ENCODE data around the gene LRP6.

DNA sequence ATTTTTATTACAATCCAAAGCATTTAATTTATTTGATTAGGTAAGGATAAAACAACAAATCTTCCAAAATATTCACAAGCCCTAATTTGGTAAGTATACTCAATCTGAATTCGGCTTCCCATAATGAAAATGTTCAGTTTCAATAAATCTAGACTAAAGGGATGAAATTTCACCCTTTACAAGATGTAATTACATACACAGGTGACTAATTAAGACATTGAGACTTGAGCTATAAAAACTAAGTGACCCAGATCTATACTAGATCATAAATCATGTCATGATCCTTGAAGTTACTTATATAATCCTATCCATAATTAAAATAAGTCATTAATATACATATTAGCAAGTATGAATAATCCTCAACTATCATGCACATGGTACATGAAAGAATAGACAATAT lies 36.6 kb downstream of the LRP6 start:
- TF ChIP-seq, protein P1, sequence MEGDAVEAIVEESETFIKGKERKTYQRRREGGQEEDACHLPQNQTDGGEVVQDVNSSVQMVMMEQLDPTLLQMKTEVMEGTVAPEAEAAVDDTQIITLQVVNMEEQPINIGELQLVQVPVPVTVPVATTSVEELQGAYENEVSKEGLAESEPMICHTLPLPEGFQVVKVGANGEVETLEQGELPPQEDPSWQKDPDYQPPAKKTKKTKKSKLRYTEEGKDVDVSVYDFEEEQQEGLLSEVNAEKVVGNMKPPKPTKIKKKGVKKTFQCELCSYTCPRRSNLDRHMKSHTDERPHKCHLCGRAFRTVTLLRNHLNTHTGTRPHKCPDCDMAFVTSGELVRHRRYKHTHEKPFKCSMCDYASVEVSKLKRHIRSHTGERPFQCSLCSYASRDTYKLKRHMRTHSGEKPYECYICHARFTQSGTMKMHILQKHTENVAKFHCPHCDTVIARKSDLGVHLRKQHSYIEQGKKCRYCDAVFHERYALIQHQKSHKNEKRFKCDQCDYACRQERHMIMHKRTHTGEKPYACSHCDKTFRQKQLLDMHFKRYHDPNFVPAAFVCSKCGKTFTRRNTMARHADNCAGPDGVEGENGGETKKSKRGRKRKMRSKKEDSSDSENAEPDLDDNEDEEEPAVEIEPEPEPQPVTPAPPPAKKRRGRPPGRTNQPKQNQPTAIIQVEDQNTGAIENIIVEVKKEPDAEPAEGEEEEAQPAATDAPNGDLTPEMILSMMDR (IDR thresholded peaks at IDR 0.05), result no peak
- no peak for TF ChIP-seq POLR2A (IDR thresholded peaks at IDR 0.05)
